ENCODE measurements around the gene INHA.

INHA gene

DNA sequence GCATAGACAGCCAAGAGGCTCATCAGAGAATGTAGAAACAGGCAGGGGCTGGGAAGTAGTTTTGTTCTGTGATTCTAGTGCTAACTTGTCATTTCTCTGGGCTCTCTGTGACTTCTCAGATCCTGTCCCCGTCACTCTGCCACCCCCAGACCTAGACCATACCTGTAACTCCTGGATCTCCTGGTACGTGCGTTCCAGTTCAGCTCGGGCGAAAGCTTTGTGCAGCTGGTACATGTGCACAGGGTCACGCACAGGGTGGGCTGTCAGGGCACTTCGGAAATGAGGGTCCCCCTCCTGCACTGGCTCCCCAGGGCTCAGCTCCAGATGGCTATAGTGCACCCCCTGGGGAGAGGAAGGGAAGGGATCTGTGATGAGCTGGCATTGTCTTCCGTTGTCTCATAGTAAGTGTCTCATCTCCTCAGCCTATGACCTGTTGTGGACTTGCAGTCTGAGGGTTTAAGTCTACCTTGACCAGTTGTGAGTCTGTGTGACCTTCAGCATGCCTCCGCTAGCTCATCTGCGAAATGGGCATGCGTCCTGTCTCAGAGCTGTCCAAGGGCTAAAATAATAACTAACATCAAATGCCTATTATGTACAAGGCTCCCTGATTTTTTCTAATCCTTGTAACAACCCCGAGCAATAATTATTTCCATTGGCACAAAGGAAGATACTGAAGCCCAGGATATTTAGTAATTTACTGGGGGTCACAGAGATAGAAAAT, 31.2 kb upstream of the INHA start:
- no peak for DNase-seq (ENCODE audit: low read depth in 1 of 2, low spot score in 1 of 2)

GRCh38 chr2:219541611-219542180, 30.4 kb upstream of the INHA start:
- peak; percentile 77 to 80 for DNase-seq (ENCODE audit: low read depth in 1 of 2, low spot score in 1 of 2)

GRCh38 chr2:219542931-219543595, 29.0 kb upstream of the INHA start:
- no peak for DNase-seq (ENCODE audit: low read depth in 1 of 2, low spot score in 1 of 2)

- DNase-seq (ENCODE audit: low read depth in 1 of 2, low spot score in 1 of 2), result peak; percentile 84 to 93
Measured at GRCh38 chr2:219543596-219544358, 28.3 kb upstream of the INHA start, which contains the start of the genes CHPF and TMEM198. TSS of gene CHPF (minus strand) at chr2:219543809. CDS start at chr2:219543538, 271 bp downstream. TSS of gene TMEM198 (plus strand) at chr2:219544028. CDS start at chr2:219544728, 700 bp downstream.

GRCh38 chr2:219544567-219544966, 27.5 kb upstream of the INHA start:
- DNase-seq (ENCODE audit: low read depth in 1 of 2, low spot score in 1 of 2), result no peak

DNA sequence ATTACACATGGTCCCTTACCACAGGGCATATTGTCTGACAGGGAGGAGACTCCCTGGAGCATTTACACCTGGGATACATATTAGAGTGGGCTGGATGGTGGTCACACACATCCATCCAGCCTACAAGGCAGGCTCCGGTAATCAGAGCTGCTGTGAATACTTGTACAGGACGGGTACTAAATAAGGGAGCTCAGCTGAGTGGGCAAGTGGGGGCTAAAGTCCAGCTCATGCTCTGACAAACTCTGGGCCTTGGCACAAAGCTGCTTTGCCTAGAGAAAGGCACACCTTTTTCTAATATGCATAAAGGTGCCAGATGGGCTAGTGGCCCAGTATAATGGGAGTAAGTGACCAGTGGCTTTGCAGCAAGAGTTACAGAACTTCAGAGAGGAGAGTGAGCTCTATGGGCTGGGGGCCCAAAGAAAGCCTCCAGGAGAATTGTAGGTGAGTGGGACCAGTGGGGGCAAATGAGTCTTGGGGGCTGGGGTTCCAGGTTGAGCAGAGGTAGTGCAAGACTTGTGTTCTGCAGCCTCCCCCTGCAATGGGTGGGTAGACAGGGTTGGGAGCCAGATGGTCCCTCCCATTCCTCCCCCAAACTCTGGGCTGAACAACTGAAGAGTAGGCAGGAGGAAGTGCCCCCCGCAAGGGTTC, 26.7 kb upstream of the INHA start:
- no peak for DNase-seq (ENCODE audit: low read depth in 1 of 2, low spot score in 1 of 2)

DNA sequence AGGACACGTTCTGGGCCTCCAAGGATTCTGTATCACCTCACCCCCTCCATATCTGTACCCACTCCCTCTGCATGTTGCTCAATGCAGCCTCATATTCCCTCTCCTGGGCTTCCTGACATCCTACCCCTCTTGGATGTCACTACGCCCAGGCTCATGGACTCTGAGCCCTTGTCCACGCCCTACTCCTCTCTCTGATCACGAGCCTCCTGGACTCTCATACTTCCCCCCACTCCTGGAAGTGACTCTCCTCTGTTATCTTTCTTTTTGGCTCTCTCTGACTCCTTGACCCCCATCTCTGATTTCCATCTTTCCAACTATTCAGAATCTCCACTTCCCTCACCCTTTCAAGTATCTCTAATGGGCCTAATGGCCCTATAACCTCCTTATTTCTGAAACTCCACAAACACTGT, 26.2 kb upstream of the INHA start:
- no peak for DNase-seq (ENCODE audit: low read depth in 1 of 2, low spot score in 1 of 2)

GRCh38 chr2:219547621-219548020, 24.5 kb upstream of the INHA start:
- DNase-seq (ENCODE audit: low read depth in 1 of 2, low spot score in 1 of 2), result no peak

DNA sequence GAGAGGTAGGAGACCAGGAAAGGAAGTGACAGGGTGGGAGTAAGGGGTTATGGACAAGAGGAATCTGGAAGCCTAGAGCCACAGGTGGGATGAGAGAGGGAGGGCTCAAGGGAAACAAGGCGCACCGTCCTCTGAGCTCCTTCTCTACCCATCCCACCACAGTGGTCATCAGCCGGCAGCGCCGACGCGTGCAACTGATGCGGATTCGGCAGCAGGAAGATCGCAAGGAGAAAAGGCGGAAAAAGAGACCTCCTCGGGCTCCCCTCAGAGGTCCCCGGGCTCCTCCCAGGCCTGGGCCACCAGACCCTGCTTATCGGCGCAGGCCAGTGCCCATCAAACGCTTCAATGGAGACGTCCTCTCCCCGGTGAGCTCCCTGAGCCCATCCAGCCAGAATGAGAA, 23.1 kb upstream of the INHA start:
- DNase-seq (ENCODE audit: low read depth in 1 of 2, low spot score in 1 of 2), result no peak

GRCh38 chr2:219549619-219550018, 22.5 kb upstream of the INHA start:
- DNase-seq (ENCODE audit: low read depth in 1 of 2, low spot score in 1 of 2), result no peak

DNA sequence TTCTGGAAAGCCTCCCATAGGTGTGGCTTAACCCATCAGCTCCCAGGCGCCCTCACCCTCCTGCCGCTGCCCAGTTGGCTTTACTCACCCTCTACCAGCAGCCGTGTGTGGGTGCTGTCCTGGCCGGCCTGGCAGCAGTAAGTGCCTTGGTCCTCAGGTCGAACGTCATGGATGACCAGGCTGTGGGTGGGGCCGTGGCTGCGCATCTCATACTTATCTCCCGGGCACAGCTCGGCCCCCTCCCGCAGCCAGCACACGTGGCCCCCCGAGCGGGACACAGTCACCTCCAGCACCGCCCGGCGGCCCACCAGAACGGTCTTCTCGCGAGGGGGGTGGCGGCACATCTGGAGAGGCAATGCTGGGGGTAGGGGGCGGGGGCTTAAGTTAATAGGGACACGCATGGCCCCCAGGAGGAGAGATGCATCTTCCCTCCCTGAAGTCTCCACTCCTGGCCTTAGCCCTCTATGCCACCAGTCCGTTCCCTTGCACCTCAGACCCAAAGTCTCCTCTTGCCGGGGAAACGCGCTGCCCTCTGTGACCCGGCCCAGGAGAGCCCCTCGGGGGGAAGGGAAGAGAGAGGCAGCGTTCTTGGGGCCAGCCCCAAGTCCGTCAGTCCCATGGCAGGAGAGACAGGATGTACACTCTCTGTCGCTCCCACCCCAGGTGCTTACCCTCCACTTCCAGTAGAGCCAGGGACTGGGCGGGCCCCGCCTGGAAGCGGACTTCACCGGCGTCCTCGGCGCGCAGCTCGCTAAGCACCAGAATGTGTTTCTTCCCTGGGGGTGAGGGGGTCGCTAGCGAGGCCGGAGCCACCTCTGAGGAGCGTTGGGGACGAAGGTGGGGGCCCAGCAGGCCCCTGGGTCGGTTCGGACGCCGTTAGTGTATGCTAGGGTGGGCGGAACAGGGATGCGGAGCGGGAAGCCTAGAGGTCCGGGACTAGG, 20.4 kb upstream of the INHA start:
- DNase-seq (ENCODE audit: low read depth in 1 of 2, low spot score in 1 of 2), result no peak

- peak; percentile 60 to 70 for DNase-seq (ENCODE audit: low read depth in 1 of 2, low spot score in 1 of 2)
Measured at GRCh38 chr2:219552382-219553167, 19.5 kb upstream of the INHA start.

- no peak for DNase-seq (ENCODE audit: low read depth in 1 of 2, low spot score in 1 of 2)
Measured at GRCh38 chr2:219553168-219553417, 19.0 kb upstream of the INHA start.

GRCh38 chr2:219553463-219553963, 18.6 kb upstream of the INHA start:
- DNase-seq (ENCODE audit: low read depth in 1 of 2, low spot score in 1 of 2), result no peak

DNA sequence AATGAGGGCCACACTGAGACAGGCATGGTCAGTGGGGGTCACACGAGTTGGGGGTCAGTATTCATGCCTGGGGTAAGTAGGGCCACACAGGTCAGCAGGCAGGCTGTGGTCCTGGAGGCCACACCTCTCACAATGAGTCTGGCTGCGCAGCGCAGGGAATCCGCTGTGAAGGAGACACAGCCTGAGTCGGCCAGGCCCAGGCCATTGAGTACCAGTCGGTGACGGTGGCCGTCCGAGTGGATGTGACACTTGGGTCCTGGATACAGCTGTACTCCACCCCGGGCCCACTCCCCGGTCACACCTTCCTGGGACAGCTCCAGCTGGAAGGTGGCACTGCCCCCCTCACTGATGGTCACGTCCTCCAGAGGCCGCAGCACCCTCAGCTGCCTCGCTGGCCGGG, 17.8 kb upstream of the INHA start:
- no peak for DNase-seq (ENCODE audit: low read depth in 1 of 2, low spot score in 1 of 2)

- no peak for DNase-seq (ENCODE audit: low read depth in 1 of 2, low spot score in 1 of 2)
Measured at GRCh38 chr2:219555956-219556355, 16.2 kb upstream of the INHA start.

DNA sequence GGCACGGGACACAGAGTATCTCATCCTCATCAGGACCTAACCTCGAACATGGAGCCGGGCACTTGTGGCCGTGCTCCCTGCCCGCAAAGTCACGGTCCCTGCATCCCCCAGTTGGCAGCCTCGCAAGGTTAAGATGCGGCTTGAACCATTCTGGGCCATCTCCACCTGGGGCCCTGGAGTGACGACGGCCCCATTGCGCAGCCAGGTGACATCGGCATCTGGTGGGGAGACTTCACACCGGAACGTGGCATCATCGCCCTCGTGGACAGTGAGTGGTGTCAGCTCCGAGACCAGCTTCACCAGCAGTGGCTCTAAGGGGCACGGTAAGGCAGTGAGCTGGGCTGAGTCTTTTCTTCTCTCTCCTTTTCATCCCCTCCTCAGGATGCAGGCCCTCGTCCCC, 15.7 kb upstream of the INHA start:
- DNase-seq (ENCODE audit: low read depth in 1 of 2, low spot score in 1 of 2), result no peak

- no peak for DNase-seq (ENCODE audit: low read depth in 1 of 2, low spot score in 1 of 2)
Measured at GRCh38 chr2:219557320-219557719, 14.8 kb upstream of the INHA start.
